H1 (cell line): ENCODE measurements around the gene RPTN. TPM values are rescaled to one million over a fixed set of nuclear protein-coding genes. Genes with fewer than 3 reads are reported as not detected.

Experiments
- CTCF ChIA-PET: fragments of 300-600 bp; sonication (Branson Sonifier 250); formaldehyde crosslinking; loops from one replicate; lab custom pipeline; 2021; ENCODE audit not compliant: partially characterized antibody; lab: Charles Lee
- POLR2A ChIA-PET: fragments of 300-600 bp; sonication (Branson Sonifier 250); formaldehyde crosslinking; loops from one replicate; lab custom pipeline; 2021; ENCODE audit warnings: inconsistent platforms; ENCODE audit not compliant: partially characterized antibody; lab: Charles Lee
- DNase-seq, 2 experiments: peaks; one replicate each; pipeline versions ENCODE4 v3.0.0 to v3.0.0-alpha.2; 2010 to 2022; ENCODE audit warnings: low spot score in 2 of 2, low read depth in 1 of 2, mixed read lengths in 1 of 2
- FAIRE-seq: peaks from 2 replicates; lab custom pipeline; 2011; peaks lifted over from hg19 to GRCh38; lab: Jason Lieb, UNC
- H2AFZ ChIP-seq: 2 replicates; pipeline ENCODE4 v1.8.1; 2012; ENCODE audit warnings: low read length, inconsistent platforms
- H2AK5ac ChIP-seq: 2 replicates; pipeline ENCODE4 v1.6.1; 2013; ENCODE audit warnings: low read depth, low read length
- H2BK120ac ChIP-seq: replicated peaks from 2 replicates; pipeline ENCODE3; 2013; ENCODE audit warnings: low read depth, low read length, inconsistent platforms
- H2BK12ac ChIP-seq: 2 replicates; pipeline ENCODE4 v1.6.1; 2013; ENCODE audit warnings: low read depth, low read length
- H2BK15ac ChIP-seq: 2 replicates; pipeline ENCODE4 v1.6.1; 2013; ENCODE audit warnings: low read length
- H2BK20ac ChIP-seq: 2 replicates; pipeline ENCODE4 v1.6.1; 2013; ENCODE audit warnings: low read length
- H2BK5ac ChIP-seq: 2 replicates; pipeline ENCODE4 v1.6.1; 2013; ENCODE audit warnings: low read depth, low read length
- H3K14ac ChIP-seq: 2 replicates; pipeline ENCODE4 v1.6.1; 2013; ENCODE audit warnings: inconsistent platforms; ENCODE audit not compliant: insufficient read length
- H3K18ac ChIP-seq: 2 replicates; pipeline ENCODE4 v1.6.1; 2013; ENCODE audit warnings: low read length; ENCODE audit errors: extremely low read depth
- H3K23ac ChIP-seq: 2 replicates; pipeline ENCODE4 v1.6.1; 2013; ENCODE audit warnings: inconsistent platforms; ENCODE audit not compliant: insufficient read length
- H3K23me2 ChIP-seq: 2 replicates; pipeline ENCODE4 v1.6.1; 2013; ENCODE audit warnings: low read depth, low read length
- H3K27ac ChIP-seq: 2 replicates; pipeline ENCODE4 v1.6.1; 2011; ENCODE audit warnings: low read depth, low read length, inconsistent platforms
- H3K27me3 ChIP-seq, 4 experiments: replicated peaks in 1 of 4; 1 replicate in 1 of 4; 2 replicates in 3 of 4; pipeline versions ENCODE4 v1.6.1 to v1.8.1; 2011 to 2013; ENCODE audit warnings: low read length in 3 of 4, mild to moderate bottlenecking in 3 of 4, inconsistent platforms in 2 of 4, mixed read lengths in 2 of 4, moderate library complexity in 1 of 4; ENCODE audit not compliant: control insufficient read depth in 3 of 4, insufficient read depth in 3 of 4; ENCODE audit errors: extremely low read depth in 1 of 4
- H3K36me3 ChIP-seq, 4 experiments: 2 replicates each; pipeline versions ENCODE4 v1.6.1 to v1.8.1; 2011 to 2013; ENCODE audit warnings: mild to moderate bottlenecking in 4 of 4, low read length in 3 of 4, moderate library complexity in 2 of 4, control low read depth in 1 of 4, inconsistent platforms in 1 of 4; ENCODE audit not compliant: insufficient read depth in 4 of 4, control insufficient read depth in 2 of 4
- H3K4ac ChIP-seq: replicated peaks from 2 replicates; pipeline ENCODE3; 2013; ENCODE audit warnings: low read length, low read depth, mixed read lengths, inconsistent platforms; ENCODE audit not compliant: insufficient read length
- H3K4me1 ChIP-seq, 4 experiments: replicated peaks in 1 of 4; 1 replicate in 1 of 4; 2 replicates in 3 of 4; pipeline versions ENCODE4 v1.6.1 to v1.8.1; 2011 to 2013; ENCODE audit warnings: low read length in 3 of 4, inconsistent platforms in 2 of 4, mixed read lengths in 1 of 4; ENCODE audit not compliant: insufficient read depth in 4 of 4, control insufficient read depth in 3 of 4
- H3K4me2 ChIP-seq, 2 experiments: 2 replicates each; pipeline versions ENCODE4 v1.6.1 to v1.8.1; 2011 to 2013; ENCODE audit warnings: low read depth in 2 of 2, low read length in 2 of 2, control low read depth in 1 of 2, inconsistent platforms in 1 of 2, mild to moderate bottlenecking in 1 of 2; ENCODE audit not compliant: insufficient read depth in 1 of 2
- H3K4me3 ChIP-seq, 4 experiments: fragments of 200-600, 300-600 bp in 1 of 4; sonication (generic), shearing (Covaris generic), sonication (Bioruptor Twin) in 1 of 4; 2 replicates each; pipeline versions ENCODE4 v1.5.1 to v1.8.1; 2011 to 2016; ENCODE audit warnings: low read length in 4 of 4, low read depth in 3 of 4, control low read depth in 2 of 4, inconsistent platforms in 2 of 4, mild to moderate bottlenecking in 2 of 4, mixed read lengths in 1 of 4, moderate library complexity in 1 of 4; ENCODE audit not compliant: insufficient read depth in 2 of 4; ENCODE audit errors: extremely low read depth in 1 of 4
- H3K56ac ChIP-seq: replicated peaks from 2 replicates; pipeline ENCODE3; 2013; ENCODE audit warnings: low read depth, mild to moderate bottlenecking, mixed read lengths, low read length, inconsistent platforms; ENCODE audit not compliant: insufficient read length
- H3K79me1 ChIP-seq: 2 replicates; pipeline ENCODE4 v1.6.1; 2013; ENCODE audit warnings: low read depth, low read length, control low read depth
- H3K79me2 ChIP-seq, 2 experiments: 2 replicates each; pipeline versions ENCODE4 v1.6.1 to v1.8.1; 2012 to 2013; ENCODE audit warnings: low read length in 2 of 2, mild to moderate bottlenecking in 2 of 2, inconsistent platforms in 1 of 2; ENCODE audit not compliant: insufficient read depth in 2 of 2, control insufficient read depth in 1 of 2
- H3K9ac ChIP-seq, 4 experiments: replicated peaks in 1 of 4; 1 replicate in 1 of 4; 2 replicates in 3 of 4; pipeline versions ENCODE4 v1.6.1 to v1.8.1; 2011 to 2013; ENCODE audit warnings: low read depth in 3 of 4, low read length in 3 of 4, control low read depth in 2 of 4, mild to moderate bottlenecking in 2 of 4, moderate library complexity in 2 of 4, inconsistent platforms in 1 of 4; ENCODE audit errors: extremely low read depth in 1 of 4
- H3K9me3 ChIP-seq, 2 experiments: 2 replicates each; pipeline versions ENCODE4 v1.6.1 to v1.8.1; 2012 to 2013; ENCODE audit warnings: mild to moderate bottlenecking in 2 of 2, moderate library complexity in 2 of 2, control low read depth in 1 of 2, inconsistent platforms in 1 of 2, low read depth in 1 of 2, low read length in 1 of 2, mixed read lengths in 1 of 2; ENCODE audit not compliant: insufficient read depth in 2 of 2
- H4K20me1 ChIP-seq, 2 experiments: replicated peaks in 1 of 2; 2 replicates each; pipeline versions ENCODE3 to v1.8.1; 2011 to 2013; ENCODE audit warnings: inconsistent platforms in 2 of 2, low read length in 2 of 2, mild to moderate bottlenecking in 1 of 2; ENCODE audit not compliant: insufficient read depth in 2 of 2, control insufficient read depth in 1 of 2
- H4K5ac ChIP-seq: 2 replicates; pipeline ENCODE4 v1.6.1; 2013; ENCODE audit warnings: low read length, low read depth, mixed read lengths, inconsistent platforms; ENCODE audit not compliant: insufficient read length
- H4K8ac ChIP-seq: 2 replicates; pipeline ENCODE4 v1.8.0; 2013; ENCODE audit warnings: mild to moderate bottlenecking, moderate library complexity, low read length, inconsistent platforms; ENCODE audit not compliant: insufficient read depth; ENCODE audit errors: extremely low read depth
- H4K91ac ChIP-seq: replicated peaks from 2 replicates; pipeline ENCODE3; 2013; ENCODE audit warnings: low read length, mixed read lengths, inconsistent platforms; ENCODE audit not compliant: insufficient read length
- EGR1 ChIP-seq: IDR thresholded peaks from 2 replicates; pipeline ENCODE4 v1.6.1; 2011; ENCODE audit warnings: low read depth, low read length, borderline replicate concordance
- TCF12 ChIP-seq: IDR thresholded peaks from 2 replicates; pipeline ENCODE4 v1.6.1; 2011; ENCODE audit warnings: low read depth, mild to moderate bottlenecking, low read length
- polyA plus RNA-seq, 7 experiments: library from polyadenylated mRNA; depleted of rRNA in 3 of 7; stranded (reverse) in 5 of 7; unstranded in 2 of 7; fragments of >200 nt in 5 of 7; fragments of 200-250 nt in 2 of 7; gene quantifications; 1 replicate in 5 of 7; 2 replicates in 1 of 7; 4 replicates in 1 of 7; pipeline versions ENCODE4 v1.2.1 to v1.2.3, GENCODE V29; 2011 to 2013; ENCODE audit warnings: missing spikeins in 2 of 7, mixed read lengths in 2 of 7
- total RNA-seq: library from RNA; stranded (reverse); fragmentation: NEBNext Ultra II Directional; extraction: Animal tissue kit (Norgen Biotek cat#: 25700); gene quantifications from 2 replicates; pipeline ENCODE4 v1.2.1, GENCODE V29; 2021

Gene RPTN
- total and polyA plus RNA-seq, 2 of the 8 experiments (the other 6 are each of a cell fraction or from before 2014, with no cell fraction given), result not detected

DNA sequence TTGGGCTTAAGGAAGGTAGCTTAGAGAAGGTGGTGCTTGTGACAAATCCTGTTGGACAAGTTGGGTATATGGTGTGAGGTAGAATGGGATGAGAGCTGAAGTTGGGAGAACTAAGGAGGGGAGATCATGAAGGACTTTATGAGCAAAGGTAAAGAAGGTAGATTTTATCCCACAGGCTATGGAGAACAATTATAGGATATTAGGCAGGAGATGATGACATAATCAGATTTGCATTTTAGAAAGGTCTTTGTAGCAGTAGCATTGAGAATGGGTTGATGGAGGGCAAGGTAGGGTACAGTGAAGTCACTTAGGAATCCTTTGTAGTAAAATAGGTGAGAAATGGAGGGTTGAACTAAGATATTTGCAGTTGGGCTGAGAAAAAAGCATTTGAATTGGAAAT is 28.8 kb downstream of the RPTN start:
- no peak for FAIRE-seq
- DNase-seq, result no peak

More for the DNA sequence above, 28.8 kb downstream of the RPTN start:
- H4K8ac ChIP-seq, result no peak overlapping the region
- H3K23ac ChIP-seq, result no peak overlapping the region
- H2BK5ac ChIP-seq, result no peak overlapping the region
- H4K5ac ChIP-seq, result no peak overlapping the region
- no peak overlapping the region for H3K4ac ChIP-seq
- no peaks in the 10 kb centered on the region for H3K27me3 ChIP-seq
- H3K9me3 ChIP-seq, result peaks cover 47 to 63% of the 10 kb centered on the region in 2 experiments
- no peak overlapping the region for H3K14ac ChIP-seq
- no peaks in the 10 kb centered on the region for H3K79me1 ChIP-seq
- no peak overlapping the region for H2BK12ac ChIP-seq
- H3K36me3 ChIP-seq, result no peaks in the 10 kb centered on the region
- no peak overlapping the region for H3K18ac ChIP-seq
- no peak overlapping the region for H4K91ac ChIP-seq
- H2BK15ac ChIP-seq, result no peak overlapping the region
- H4K20me1 ChIP-seq, result no peaks in the 10 kb centered on the region
- H2AK5ac ChIP-seq, result no peak overlapping the region
- H2BK120ac ChIP-seq, result no peak overlapping the region
- no peak overlapping the region for H3K4me3 ChIP-seq
- H3K79me2 ChIP-seq, result no peaks in the 10 kb centered on the region
- H3K9ac ChIP-seq, result no peak overlapping the region
- TF ChIP-seq EGR1 (no peak), TCF12 (no peak)
- no peak overlapping the region for H3K4me2 ChIP-seq
- no peak overlapping the region for H3K27ac ChIP-seq
- ChIA-PET POLR2A (interaction anchor here (0.5 kb wide), 1 partner anchor 103 kb away, joined by 3 read pairs; no protein-coding TSS in a partner anchor), CTCF (no interaction called here)
- no peaks in the 10 kb centered on the region for H3K23me2 ChIP-seq
- H3K56ac ChIP-seq, result no peak overlapping the region
- H2AFZ ChIP-seq, result no peak overlapping the region
- no peak overlapping the region for H2BK20ac ChIP-seq
- no peaks in the 10 kb centered on the region for H3K4me1 ChIP-seq
